IPS-20b (cell line): ENCODE data around the gene PMCH.
"Not testable (repeated sequence)": the region's sequence is repeated elsewhere in the genome, so short reads cannot be mapped to it uniquely, and the experiment has no call there.

Source experiments
- H3K27ac ChIP-seq: one replicate; pipeline ENCODE4 v1.5.1; 2013; ENCODE audit warnings: low read length
- H3K27me3 ChIP-seq: 2 replicates; pipeline ENCODE4 v1.6.1; 2013; ENCODE audit warnings: mild to moderate bottlenecking, low read length, inconsistent platforms; ENCODE audit not compliant: insufficient read depth
- H3K36me3 ChIP-seq: 2 replicates; pipeline ENCODE4 v1.6.1; 2013; ENCODE audit warnings: low read depth, mild to moderate bottlenecking, inconsistent platforms, low read length, moderate library complexity; ENCODE audit not compliant: insufficient read depth
- H3K4me1 ChIP-seq: 2 replicates; pipeline ENCODE4 v1.6.1; 2013; ENCODE audit warnings: mild to moderate bottlenecking, control low read depth, inconsistent platforms, low read length, moderate library complexity; ENCODE audit not compliant: insufficient read depth
- H3K4me3 ChIP-seq: 2 replicates; pipeline ENCODE4 v1.5.1; 2013; ENCODE audit warnings: mild to moderate bottlenecking, low read length, inconsistent platforms
- H3K9ac ChIP-seq: 2 replicates; pipeline ENCODE4 v1.6.1; 2013; ENCODE audit warnings: low read depth, mild to moderate bottlenecking, inconsistent platforms, low read length, moderate library complexity
- H3K9me3 ChIP-seq: 2 replicates; pipeline ENCODE4 v1.6.1; 2013; ENCODE audit warnings: mild to moderate bottlenecking, low read depth, low read length, inconsistent platforms; ENCODE audit not compliant: insufficient read depth

Gene PMCH

GRCh38 chr12:102182635-102183034 is 15.0 kb downstream of the PMCH start:
- Histone ChIP-seq H3K36me3 (0 out of 2 replicates have a peak, but pooled peaks cover 4% of the 10 kb centered on the region), H3K9me3 (no peaks in the 10 kb centered on the region), H3K27me3 (no peaks in the 10 kb centered on the region), H3K9ac (no peak overlapping the region), H3K4me3 (no peak overlapping the region), H3K4me1 (no peaks in the 10 kb centered on the region), H3K27ac (no peak overlapping the region)

- Histone ChIP-seq H3K27ac (no peak overlapping the region), H3K9ac (no peak overlapping the region), H3K9me3 (no peaks in the 10 kb centered on the region), H3K27me3 (no peaks in the 10 kb centered on the region), H3K4me1 (no peaks in the 10 kb centered on the region), H3K36me3 (peaks cover 21% of the 10 kb centered on the region; the same call in 1 of the 2 replicates), H3K4me3 (no peak overlapping the region)
Observed at GRCh38 chr12:102174761-102175160, 22.9 kb downstream of the PMCH start.

GRCh38 chr12:102174117-102174516 is 23.5 kb downstream of the PMCH start:
- Histone ChIP-seq H3K27ac (no peak overlapping the region), H3K9ac (no peak overlapping the region), H3K4me3 (no peak overlapping the region), H3K36me3 (peaks cover 21% of the 10 kb centered on the region; the same call in 1 of the 2 replicates), H3K4me1 (no peaks in the 10 kb centered on the region), H3K9me3 (no peaks in the 10 kb centered on the region), H3K27me3 (no peaks in the 10 kb centered on the region)

- Histone ChIP-seq H3K9ac (no peak overlapping the region), H3K9me3 (no peaks in the 10 kb centered on the region), H3K36me3 (peaks cover 21% of the 10 kb centered on the region; the same call in 1 of the 2 replicates), H3K27me3 (no peaks in the 10 kb centered on the region), H3K27ac (no peak overlapping the region), H3K4me3 (no peak overlapping the region), H3K4me1 (no peaks in the 10 kb centered on the region)
Observed at GRCh38 chr12:102172436-102172835, 25.2 kb downstream of the PMCH start.

GRCh38 chr12:102171951-102172350 is 25.7 kb downstream of the PMCH start:
- Histone ChIP-seq H3K36me3 (peaks cover 18% of the 10 kb centered on the region; the same call in 1 of the 2 replicates), H3K27me3 (no peaks in the 10 kb centered on the region), H3K4me3 (no peak overlapping the region), H3K27ac (no peak overlapping the region), H3K9ac (no peak overlapping the region), H3K4me1 (no peaks in the 10 kb centered on the region), H3K9me3 (no peaks in the 10 kb centered on the region)

GRCh38 chr12:102169922-102170621 is 27.6 kb downstream of the PMCH start:
- peaks cover 20% of the 10 kb centered on the region; the same call in 1 of the 2 replicates for H3K36me3 ChIP-seq
- no peak overlapping the region for H3K4me3 ChIP-seq
- H3K9me3 ChIP-seq: no peaks in the 10 kb centered on the region
- no peaks in the 10 kb centered on the region for H3K4me1 ChIP-seq
- no peak overlapping the region for H3K9ac ChIP-seq
- no peak overlapping the region for H3K27ac ChIP-seq
- no peaks in the 10 kb centered on the region for H3K27me3 ChIP-seq

GRCh38 chr12:102167821-102168604 is 29.6 kb downstream of the PMCH start:
- Histone ChIP-seq H3K4me3 (no peak overlapping the region), H3K27me3 (no peaks in the 10 kb centered on the region), H3K9me3 (no peaks in the 10 kb centered on the region), H3K4me1 (no peaks in the 10 kb centered on the region), H3K27ac (no peak overlapping the region), H3K36me3 (peaks cover 23% of the 10 kb centered on the region; the same call in 1 of the 2 replicates), H3K9ac (no peak overlapping the region)

GRCh38 chr12:102163383-102163782 is 34.2 kb downstream of the PMCH start:
- no peak overlapping the region for H3K4me3 ChIP-seq
- no peak overlapping the region for H3K27ac ChIP-seq
- no peaks in the 10 kb centered on the region for H3K9me3 ChIP-seq
- no peaks in the 10 kb centered on the region for H3K4me1 ChIP-seq
- peaks cover 12% of the 10 kb centered on the region; the same call in 1 of the 2 replicates for H3K36me3 ChIP-seq
- H3K9ac ChIP-seq: no peak overlapping the region
- H3K27me3 ChIP-seq: no peaks in the 10 kb centered on the region

- not testable (repeated sequence) for H3K4me3 ChIP-seq, H3K9ac ChIP-seq, H3K27ac ChIP-seq, H3K27me3 ChIP-seq, H3K4me1 ChIP-seq, H3K9me3 ChIP-seq
- H3K36me3 ChIP-seq: peaks cover 39% of the 10 kb centered on the region
Observed at GRCh38 chr12:102155206-102155605, 42.4 kb downstream of the PMCH start.

GRCh38 chr12:102147062-102147587 is 50.5 kb downstream of the PMCH start:
- not testable (repeated sequence) for H3K9ac ChIP-seq, H3K4me1 ChIP-seq, H3K27me3 ChIP-seq, H3K9me3 ChIP-seq, H3K4me3 ChIP-seq, H3K27ac ChIP-seq
- peaks cover 25% of the 10 kb centered on the region for H3K36me3 ChIP-seq
